Vagina (tissue), 2 donors: ENCODE results near the gene LANCL2. TPM values are rescaled to one million over a fixed set of nuclear protein-coding genes. Genes with fewer than 3 reads are reported as not detected.
"Not testable (repeated sequence)": the region's sequence is repeated elsewhere in the genome, so short reads cannot be mapped to it uniquely, and the experiment has no call there.

Experiments
- DNase-seq, 2 donors: peaks; one replicate each; pipeline ENCODE4 v3.0.0-alpha.2; 2017; ENCODE audit errors: extremely low spot score in 2 of 2
- H3K27ac ChIP-seq: fragments of 200-600 bp; sonication (generic); one replicate; pipeline ENCODE4 v1.5.1; 2019
- H3K27me3 ChIP-seq: fragments of 200-600 bp; sonication (generic); one replicate; pipeline ENCODE4 v1.5.1; 2019
- H3K36me3 ChIP-seq, 2 donors: fragments of 200-600 bp; sonication (generic); one replicate each; pipeline ENCODE4 v1.5.1; 2017 to 2019
- H3K4me1 ChIP-seq: fragments of 200-600 bp; sonication (generic); one replicate; pipeline ENCODE4 v1.5.1; 2019
- H3K4me3 ChIP-seq, 2 donors: fragments of 200-600 bp; sonication (generic); 1 replicate in 1 of 2; 2 replicates in 1 of 2; pipeline ENCODE4 v1.5.1; 2016 to 2019
- H3K9me3 ChIP-seq: fragments of 200-600 bp; sonication (generic); one replicate; pipeline ENCODE4 v1.5.1; 2019
- CTCF ChIP-seq, 3 experiments: fragments of 450-650 bp in 2 of 3; fragments of 200-600 bp in 1 of 3; sonication (generic) in 1 of 3; IDR thresholded peaks; one replicate each; pipeline ENCODE4 v1.5.1; 2017 to 2019; ENCODE audit warnings: antibody characterized with exemption in 3 of 3, mild to moderate bottlenecking in 2 of 3, moderate library complexity in 2 of 3
- POLR2A ChIP-seq, 2 donors: fragments of 450-650 bp; IDR thresholded peaks; one replicate each; pipeline ENCODE4 v1.6.1; 2017; ENCODE audit warnings: antibody characterized with exemption in 2 of 2, mild to moderate bottlenecking in 2 of 2, moderate library complexity in 2 of 2
- POLR2AphosphoS5 ChIP-seq, 2 donors: sonication (generic); formaldehyde crosslinking; IDR thresholded peaks; one replicate each; pipeline ENCODE4 v1.9.0; 2017; ENCODE audit warnings: antibody characterized with exemption in 2 of 2, mild to moderate bottlenecking in 2 of 2, low read depth in 1 of 2; ENCODE audit not compliant: insufficient read depth in 1 of 2
- intact Hi-C: fragments of 100-400 bp; cut with DNase I; formaldehyde crosslinking; loops from one replicate; pipeline ENCODE4 v1.15.1; 2023
- total RNA-seq: library from RNA; depleted of rRNA; stranded (reverse); fragments of >200 nt; gene quantifications from one replicate; pipeline ENCODE4 v1.2.3, GENCODE V29; 2016

Gene LANCL2
- total RNA-seq, 1 donor from 2014 or later: 7.6 TPM

- no peaks in the 10 kb centered on the region for H3K4me1 ChIP-seq
- no peak for TF ChIP-seq POLR2AphosphoS5 (IDR thresholded peaks at IDR 0.05; ENCODE audit: insufficient read depth in 1 of 2, low read depth in 1 of 2)
- no peak for TF ChIP-seq CTCF (IDR thresholded peaks at IDR 0.05)
- no peak for TF ChIP-seq POLR2A (IDR thresholded peaks at IDR 0.05)
- H3K27me3 ChIP-seq: no peaks in the 10 kb centered on the region
- no peak overlapping the region for H3K27ac ChIP-seq
- H3K9me3 ChIP-seq: no peaks in the 10 kb centered on the region
- peaks cover 0 to 12% of the 10 kb centered on the region in 2 donors for H3K36me3 ChIP-seq
- intact Hi-C loops: no loop called here
- H3K4me3 ChIP-seq: no peak overlapping the region
- DNase-seq: no peak
These were observed 35.1 kb downstream of the LANCL2 start for GRCh38 chr7:55400191-55400590.

GRCh38 chr7:55402506-55402905 lies 37.4 kb downstream of the LANCL2 start:
- H3K36me3 ChIP-seq: peaks cover 0 to 12% of the 10 kb centered on the region in 2 donors
- H3K4me1 ChIP-seq, H3K4me3 ChIP-seq, H3K27ac ChIP-seq, H3K27me3 ChIP-seq, DNase-seq, intact Hi-C loops, H3K9me3 ChIP-seq: not testable (repeated sequence)

GRCh38 chr7:55405856-55406541 lies 40.9 kb downstream of the LANCL2 start:
- intact Hi-C loops: no loop called here
- no peak overlapping the region for H3K27ac ChIP-seq
- DNase-seq: no peak
- H3K36me3 ChIP-seq: peaks cover 0 to 6% of the 10 kb centered on the region in 2 donors
- H3K9me3 ChIP-seq: no peaks in the 10 kb centered on the region
- no peak overlapping the region for H3K4me3 ChIP-seq
- H3K4me1 ChIP-seq: no peaks in the 10 kb centered on the region
- TF ChIP-seq POLR2AphosphoS5 (IDR thresholded peaks at IDR 0.05; ENCODE audit: insufficient read depth in 1 of 2, low read depth in 1 of 2): no peak
- no peak for TF ChIP-seq CTCF (IDR thresholded peaks at IDR 0.05)
- no peak for TF ChIP-seq POLR2A (IDR thresholded peaks at IDR 0.05)
- H3K27me3 ChIP-seq: no peaks in the 10 kb centered on the region

- Histone ChIP-seq H3K27me3 (no peaks in the 10 kb centered on the region), H3K4me3 (no peak overlapping the region), H3K9me3 (no peaks in the 10 kb centered on the region), H3K4me1 (no peaks in the 10 kb centered on the region), H3K27ac (no peak overlapping the region), H3K36me3 (peaks cover 0 to 4% of the 10 kb centered on the region in 2 donors)
- DNase-seq: no peak
- intact Hi-C loops: loop anchor here (10.0 kb wide), 1 partner anchor 635 kb away; no protein-coding TSS in a partner anchor
- TF ChIP-seq CTCF (IDR thresholded peaks at IDR 0.05): no peak
- TF ChIP-seq POLR2AphosphoS5 (IDR thresholded peaks at IDR 0.05; ENCODE audit: insufficient read depth in 1 of 2, low read depth in 1 of 2): no peak
- TF ChIP-seq POLR2A (IDR thresholded peaks at IDR 0.05): no peak
These were observed 44.5 kb downstream of the LANCL2 start for GRCh38 chr7:55409482-55410225.

- no peak for DNase-seq
- TF ChIP-seq POLR2A (IDR thresholded peaks at IDR 0.05) (no peak), CTCF (IDR thresholded peaks at IDR 0.05) (no peak), POLR2AphosphoS5 (IDR thresholded peaks at IDR 0.05; ENCODE audit: insufficient read depth in 1 of 2, low read depth in 1 of 2) (no peak)
- Histone ChIP-seq H3K9me3 (no peaks in the 10 kb centered on the region), H3K36me3 (no peaks in the 10 kb centered on the region), H3K27me3 (no peaks in the 10 kb centered on the region), H3K4me1 (no peaks in the 10 kb centered on the region), H3K27ac (no peak overlapping the region), H3K4me3 (no peak overlapping the region)
- intact Hi-C loops: loop anchor here (10.0 kb wide), 1 partner anchor 636 kb away; no protein-coding TSS in a partner anchor
These were observed 45.6 kb downstream of the LANCL2 start for GRCh38 chr7:55410667-55411239.
